Measurements from ENCODE around the gene SORCS2.

DNA sequence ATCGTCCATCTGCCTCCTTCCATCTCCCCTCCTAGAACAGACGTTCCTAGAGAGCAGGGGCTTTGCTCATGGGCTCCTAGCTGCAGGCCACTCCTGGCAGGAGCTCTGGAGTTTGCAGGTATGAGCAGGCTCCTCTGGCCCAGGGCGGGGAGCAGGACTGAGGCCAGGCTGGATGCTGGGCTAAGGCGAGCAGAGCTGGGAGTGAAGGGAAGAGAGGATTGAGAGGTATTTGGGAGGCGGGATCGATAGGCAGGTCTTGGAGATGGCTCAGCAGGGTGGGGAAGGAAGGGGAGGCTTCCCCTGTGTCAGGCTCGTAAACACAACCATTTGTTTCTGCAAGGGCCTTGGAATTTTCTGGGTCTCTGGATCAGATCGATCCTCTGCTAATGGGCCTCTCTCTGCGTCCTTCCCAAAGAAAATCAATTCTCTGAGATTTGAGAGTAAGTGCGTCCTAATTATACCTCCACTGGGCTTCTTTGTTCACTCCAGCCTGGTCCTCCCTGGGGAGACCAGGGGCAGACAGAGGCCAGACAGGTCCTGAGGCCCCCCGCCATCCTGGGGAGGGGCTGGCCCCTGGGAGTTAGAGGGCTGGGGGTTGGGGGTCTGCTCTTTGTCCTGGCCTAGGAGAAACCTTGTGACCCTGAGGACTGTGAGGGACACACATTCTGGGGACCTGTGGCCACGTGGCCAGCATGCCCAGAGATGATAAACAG lies 337.2 kb downstream of the SORCS2 start:
- TF ChIP-seq EZH2 (IDR thresholded peaks at IDR 0.05; ENCODE audit: insufficient read depth, poor library complexity, severe bottlenecking) = no peak
- no peak for TF ChIP-seq EZH2phosphoT487 (IDR thresholded peaks at IDR 0.05; ENCODE audit: insufficient read depth, low read depth)

Measured in GM23248 (cell line).